K562 treated with DMSO at 1 percent for 24 hours (cell line): ENCODE results near the gene WDR6. TPM values are rescaled to one million over a fixed set of nuclear protein-coding genes. Genes with fewer than 3 reads are reported as not detected.

ENCODE experiments used
- total RNA-seq: library from RNA; unstranded; fragments of 300-600 nt; gene quantifications from 2 replicates; pipeline ENCODE4 v1.2.3, GENCODE V29; 2022; ENCODE audit warnings: low read depth; ENCODE audit not compliant: insufficient read depth

The WDR6 gene, protein sequence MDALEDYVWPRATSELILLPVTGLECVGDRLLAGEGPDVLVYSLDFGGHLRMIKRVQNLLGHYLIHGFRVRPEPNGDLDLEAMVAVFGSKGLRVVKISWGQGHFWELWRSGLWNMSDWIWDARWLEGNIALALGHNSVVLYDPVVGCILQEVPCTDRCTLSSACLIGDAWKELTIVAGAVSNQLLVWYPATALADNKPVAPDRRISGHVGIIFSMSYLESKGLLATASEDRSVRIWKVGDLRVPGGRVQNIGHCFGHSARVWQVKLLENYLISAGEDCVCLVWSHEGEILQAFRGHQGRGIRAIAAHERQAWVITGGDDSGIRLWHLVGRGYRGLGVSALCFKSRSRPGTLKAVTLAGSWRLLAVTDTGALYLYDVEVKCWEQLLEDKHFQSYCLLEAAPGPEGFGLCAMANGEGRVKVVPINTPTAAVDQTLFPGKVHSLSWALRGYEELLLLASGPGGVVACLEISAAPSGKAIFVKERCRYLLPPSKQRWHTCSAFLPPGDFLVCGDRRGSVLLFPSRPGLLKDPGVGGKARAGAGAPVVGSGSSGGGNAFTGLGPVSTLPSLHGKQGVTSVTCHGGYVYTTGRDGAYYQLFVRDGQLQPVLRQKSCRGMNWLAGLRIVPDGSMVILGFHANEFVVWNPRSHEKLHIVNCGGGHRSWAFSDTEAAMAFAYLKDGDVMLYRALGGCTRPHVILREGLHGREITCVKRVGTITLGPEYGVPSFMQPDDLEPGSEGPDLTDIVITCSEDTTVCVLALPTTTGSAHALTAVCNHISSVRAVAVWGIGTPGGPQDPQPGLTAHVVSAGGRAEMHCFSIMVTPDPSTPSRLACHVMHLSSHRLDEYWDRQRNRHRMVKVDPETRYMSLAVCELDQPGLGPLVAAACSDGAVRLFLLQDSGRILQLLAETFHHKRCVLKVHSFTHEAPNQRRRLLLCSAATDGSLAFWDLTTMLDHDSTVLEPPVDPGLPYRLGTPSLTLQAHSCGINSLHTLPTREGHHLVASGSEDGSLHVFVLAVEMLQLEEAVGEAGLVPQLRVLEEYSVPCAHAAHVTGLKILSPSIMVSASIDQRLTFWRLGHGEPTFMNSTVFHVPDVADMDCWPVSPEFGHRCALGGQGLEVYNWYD
- total RNA-seq, result 98.0 and 98.5 TPM in 2 replicates

DNA sequence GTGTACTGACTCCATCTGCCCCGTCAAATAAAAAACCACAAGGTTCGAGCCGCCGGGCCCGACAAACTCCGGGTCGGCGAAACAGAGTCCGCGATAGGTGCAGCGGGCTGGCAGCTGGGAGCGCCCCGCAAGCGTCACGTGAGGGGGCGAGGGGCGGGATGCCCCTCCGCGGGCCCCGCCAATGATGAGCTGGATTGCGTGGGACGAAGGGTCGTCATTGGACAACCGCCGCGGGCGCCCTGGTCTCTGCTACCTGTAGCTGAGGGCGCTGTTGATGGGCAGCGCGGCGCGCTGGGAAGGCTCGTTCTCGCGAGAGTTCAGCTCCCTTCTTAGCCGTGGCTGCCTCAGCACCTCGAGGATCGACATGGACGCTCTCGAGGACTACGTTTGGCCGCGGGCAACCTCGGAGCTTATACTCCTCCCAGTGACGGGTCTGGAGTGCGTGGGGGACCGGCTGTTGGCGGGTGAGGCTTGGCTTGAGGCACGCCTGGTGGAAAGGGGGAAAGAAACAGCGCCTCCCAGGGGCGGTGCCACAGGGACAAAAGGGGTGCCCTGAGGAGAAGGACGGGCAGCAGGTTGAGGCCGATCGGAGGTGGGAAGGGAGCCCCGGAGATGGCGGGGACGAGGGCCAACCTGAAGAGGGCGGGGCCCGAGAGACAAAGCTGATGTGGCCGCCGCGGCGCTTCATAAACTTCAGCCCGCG is at the start of gene WDR6:
Gene WDR6, plus strand, starts transcription at position 324 of the 703 bp plus-strand sequence. Its CDS starts 41 bp downstream, at position 365.

DNA sequence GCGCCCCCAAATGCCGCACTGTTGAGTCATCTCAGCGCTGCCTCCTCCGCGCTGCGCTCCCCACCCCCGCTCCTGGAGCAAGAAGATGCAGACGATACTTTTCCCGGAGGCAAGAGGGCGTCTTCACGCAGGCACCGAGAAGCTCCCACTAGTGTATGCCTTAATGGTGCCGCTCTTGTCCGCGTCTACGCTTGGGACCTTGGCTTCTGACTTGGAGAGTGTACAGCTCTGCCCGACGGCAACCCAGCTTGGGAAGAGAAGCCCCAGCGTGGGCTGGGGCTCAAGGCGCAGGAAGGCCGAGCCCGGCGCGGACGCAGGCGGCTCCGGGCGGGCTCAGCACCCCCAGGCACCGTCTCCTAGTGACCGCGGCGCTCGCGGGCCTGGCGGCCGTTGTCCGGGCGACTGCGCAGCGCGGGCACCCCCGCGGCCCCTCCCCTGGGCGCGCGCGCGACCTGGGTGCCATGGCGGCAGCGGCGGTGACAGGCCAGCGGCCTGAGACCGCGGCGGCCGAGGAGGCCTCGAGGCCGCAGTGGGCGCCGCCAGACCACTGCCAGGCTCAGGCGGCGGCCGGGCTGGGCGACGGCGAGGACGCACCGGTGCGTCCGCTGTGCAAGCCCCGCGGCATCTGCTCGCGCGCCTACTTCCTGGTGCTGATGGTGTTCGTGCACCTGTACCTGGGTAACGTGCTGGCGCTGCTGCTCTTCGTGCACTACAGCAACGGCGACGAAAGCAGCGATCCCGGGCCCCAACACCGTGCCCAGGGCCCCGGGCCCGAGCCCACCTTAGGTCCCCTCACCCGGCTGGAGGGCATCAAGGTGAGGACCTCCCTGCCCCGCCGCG is 17.2 kb upstream of the WDR6 start, which contains the start of gene P4HTM:
Gene P4HTM, plus strand, starts transcription at position 446 of the 840 bp plus-strand sequence. Its CDS starts 16 bp downstream, at position 462.

DNA sequence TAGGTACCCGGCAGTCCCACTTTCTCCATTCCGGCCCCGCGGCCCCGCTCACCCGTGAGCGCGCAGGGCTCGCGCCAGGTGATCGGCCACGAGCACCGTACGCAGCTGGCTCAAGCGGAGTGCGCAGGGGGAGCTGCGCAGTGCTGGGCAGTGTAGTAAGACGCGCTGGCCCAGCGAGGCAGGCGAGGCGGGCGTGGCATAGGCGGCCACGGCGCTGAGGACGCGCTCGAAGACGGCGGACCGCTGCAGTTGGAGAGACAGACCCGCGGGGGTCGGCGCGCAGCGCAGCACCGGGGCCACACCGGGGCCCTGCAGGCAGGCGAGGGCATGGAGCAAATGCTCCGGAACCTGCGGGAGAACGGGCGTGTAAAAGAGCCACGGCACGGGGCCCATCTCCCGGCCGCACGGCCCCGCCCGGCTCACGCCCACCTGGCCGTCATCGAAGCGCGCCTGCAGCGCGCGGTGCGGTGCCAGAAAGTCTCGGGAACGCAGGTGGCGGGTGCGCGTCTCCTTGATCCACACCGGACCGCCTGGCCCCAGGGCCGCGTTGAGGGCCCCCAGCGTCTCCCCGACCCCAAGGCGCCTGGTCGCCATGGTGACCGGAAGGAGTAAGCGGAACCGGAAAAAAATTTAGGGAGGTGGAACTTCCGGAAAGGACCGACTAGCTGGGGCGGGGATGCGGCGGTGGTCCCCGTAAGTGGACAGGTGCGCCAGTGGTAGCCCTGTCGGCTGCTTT is 10.9 kb downstream of the WDR6 start, which contains the start of gene DALRD3:
Gene DALRD3, minus strand, starts transcription at position 610 of the 736 bp plus-strand sequence. Its CDS starts 16 bp downstream, at position 594.

DNA sequence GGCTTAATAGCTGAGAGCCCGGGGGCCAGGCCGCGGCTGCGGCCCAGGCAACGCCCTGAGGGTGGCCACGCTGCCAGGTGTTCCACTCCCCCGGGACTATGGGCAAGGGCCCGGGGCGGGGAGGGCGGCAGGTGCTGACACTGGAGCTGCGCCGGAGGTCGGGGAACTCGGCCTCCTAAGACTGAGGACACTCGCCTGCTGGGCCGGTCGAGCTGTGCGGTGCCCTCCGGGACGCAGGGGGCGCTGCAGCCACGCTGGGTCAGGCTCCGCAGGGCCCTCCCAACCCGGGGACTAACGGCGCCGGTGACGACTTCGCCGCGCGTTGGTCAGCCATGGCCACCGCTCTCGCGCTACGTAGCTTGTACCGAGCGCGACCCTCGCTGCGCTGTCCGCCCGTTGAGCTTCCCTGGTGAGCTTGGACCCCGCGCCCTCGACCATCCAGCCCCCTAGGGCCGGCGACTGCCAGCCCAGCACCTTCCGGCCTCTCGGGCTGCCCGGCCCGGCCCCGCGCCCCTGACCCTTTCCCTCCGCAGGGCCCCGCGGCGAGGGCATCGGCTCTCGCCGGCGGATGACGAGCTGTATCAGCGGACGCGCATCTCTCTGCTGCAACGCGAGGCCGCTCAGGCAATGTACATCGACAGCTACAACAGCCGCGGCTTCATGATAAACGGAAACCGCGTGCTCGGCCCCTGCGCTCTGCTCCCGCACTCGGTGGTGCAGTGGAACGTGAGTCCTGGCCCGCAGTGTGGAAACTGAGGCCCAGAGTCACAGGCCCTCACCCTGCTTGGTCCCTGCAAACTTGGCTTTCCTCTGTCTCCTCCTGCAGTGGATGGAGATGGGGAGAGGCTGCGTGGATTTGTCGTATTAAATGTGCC is 14.9 kb downstream of the WDR6 start, which contains the start of gene NDUFAF3:
Gene NDUFAF3, plus strand, starts transcription at position 309 of the 875 bp plus-strand sequence. Its CDS starts 24 bp downstream, at position 333.

DNA sequence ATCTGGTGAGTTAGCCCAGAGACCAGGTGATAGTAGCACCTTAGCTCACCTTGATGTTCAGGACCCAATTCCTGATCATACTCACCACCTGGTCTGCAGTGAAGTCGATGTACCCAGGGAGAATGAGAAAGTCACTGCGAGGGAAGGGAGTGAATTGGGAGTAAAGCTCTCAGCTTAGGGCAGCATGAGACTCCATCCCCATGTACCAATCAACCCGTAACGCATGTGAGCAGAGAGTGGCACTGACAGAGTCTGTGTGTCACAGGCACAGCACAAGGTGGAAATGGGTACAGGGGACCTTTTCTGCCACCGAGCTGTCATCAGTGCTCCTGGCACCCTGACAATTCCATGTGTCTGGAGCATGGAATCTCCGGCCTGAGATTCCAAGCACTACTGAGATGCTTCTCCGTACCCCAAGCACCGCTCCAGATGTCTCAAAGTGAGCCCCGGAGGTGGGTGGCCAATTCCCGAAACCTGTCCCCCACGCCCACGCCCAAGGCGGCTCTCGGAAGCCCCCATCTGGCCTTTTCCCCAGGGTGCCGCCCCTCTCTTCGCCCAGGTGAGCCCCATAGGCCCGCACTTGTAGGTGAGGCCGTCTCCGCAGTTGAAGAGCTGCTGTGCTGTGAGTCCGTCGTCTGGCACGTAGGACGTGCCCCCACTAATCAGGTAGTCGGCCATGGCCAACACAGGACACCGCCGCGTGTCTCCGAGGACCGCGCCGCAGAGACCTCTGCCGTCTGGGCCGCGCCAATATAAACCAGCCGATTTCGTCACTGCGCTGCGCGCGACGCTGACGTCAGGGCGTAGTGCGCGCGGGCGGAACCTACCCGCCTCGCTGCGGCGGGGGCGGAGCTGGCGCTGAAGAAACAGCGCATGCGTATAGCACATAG is 21.7 kb downstream of the WDR6 start, which contains the start of gene IMPDH2:
Gene IMPDH2, minus strand, starts transcription at position 726 of the 890 bp plus-strand sequence. Its CDS starts 48 bp downstream, at position 678.

Other genes with a start within 250 kb of the WDR6 start
- 106 and 110 TPM in 2 replicates for gene PRKAR2A, start 159.5 kb upstream of the WDR6 start, total RNA-seq
- gene SLC25A20, start 108.5 kb upstream of the WDR6 start, total RNA-seq, result 15.8 and 16.9 TPM in 2 replicates
- gene ARIH2, start 88.5 kb upstream of the WDR6 start, total RNA-seq, result 54.7 and 59.3 TPM in 2 replicates
- 0.71 and 1.1 TPM in 2 replicates for gene P4HTM, start 17.1 kb upstream of the WDR6 start, total RNA-seq
- gene DALRD3, start 11.2 kb downstream of the WDR6 start, total RNA-seq, result 19.5 TPM in 2 replicates
- gene NDUFAF3, start 14.7 kb downstream of the WDR6 start, total RNA-seq, result 51.3 and 57.7 TPM in 2 replicates
- gene IMPDH2, start 22.0 kb downstream of the WDR6 start, total RNA-seq, result 231 and 234 TPM in 2 replicates
- gene QRICH1, start 86.7 kb downstream of the WDR6 start, total RNA-seq, result 37.9 and 40.6 TPM in 2 replicates
- gene QARS1, start 97.4 kb downstream of the WDR6 start, total RNA-seq, result 615 and 618 TPM in 2 replicates
- 55.9 and 58.4 TPM in 2 replicates for gene USP19, start 113.4 kb downstream of the WDR6 start, total RNA-seq
- gene LAMB2, start 125.7 kb downstream of the WDR6 start, total RNA-seq, result 33.5 and 36.3 TPM in 2 replicates
- gene CCDC71, start 158.9 kb downstream of the WDR6 start, total RNA-seq, result 15.7 and 17.0 TPM in 2 replicates
- gene KLHDC8B, start 164.2 kb downstream of the WDR6 start, total RNA-seq, result 46.2 and 53.9 TPM in 2 replicates